GM19395 (cell line): ENCODE results near the gene PET100.
A peak's percentile ranks its signal among the peaks of the same experiment; 100 is the strongest.

Source experiments
- ATAC-seq: cut with Tn5 transposase; IDR thresholded peaks from one replicate; pipeline ENCODE4 v1.9.1; 2021; ENCODE audit warnings: mild to moderate bottlenecking, moderate library complexity; ENCODE audit not compliant: unreplicated experiment

PET100 gene

GRCh38 chr19:7629347-7630054 is at the start of gene PET100, which contains the start of gene XAB2:
TSS of gene PET100 (plus strand) at chr19:7629793. CDS start at chr19:7629834, 41 bp downstream.
TSS of gene XAB2 (minus strand) at chr19:7629545. CDS start at chr19:7629527, 18 bp downstream.
- peak; percentile 88 for ATAC-seq

GRCh38 chr19:7582446-7582845 is 47.1 kb upstream of the PET100 start:
- ATAC-seq, result no peak

GRCh38 chr19:7589822-7590221 is 39.8 kb upstream of the PET100 start:
- ATAC-seq, result no peak

GRCh38 chr19:7590256-7590655 is 39.3 kb upstream of the PET100 start:
- no peak for ATAC-seq

GRCh38 chr19:7595466-7596133 is 34.0 kb upstream of the PET100 start, which contains the start of gene CAMSAP3:
TSS of gene CAMSAP3 (plus strand) at chr19:7595863. CDS start at chr19:7596003, 140 bp downstream.
- ATAC-seq, result no peak

GRCh38 chr19:7596211-7596937 is 33.2 kb upstream of the PET100 start:
- no peak for ATAC-seq

GRCh38 chr19:7597689-7598088 is 31.9 kb upstream of the PET100 start:
- ATAC-seq, result no peak

- ATAC-seq, result no peak
Observed at GRCh38 chr19:7598180-7598579, 31.4 kb upstream of the PET100 start.

GRCh38 chr19:7600721-7601120 is 28.9 kb upstream of the PET100 start:
- no peak for ATAC-seq

GRCh38 chr19:7602240-7602934 is 27.2 kb upstream of the PET100 start:
- ATAC-seq, result no peak

GRCh38 chr19:7602935-7603497 is 26.6 kb upstream of the PET100 start:
- no peak for ATAC-seq

GRCh38 chr19:7603919-7604318 is 25.7 kb upstream of the PET100 start:
- ATAC-seq, result no peak

- no peak for ATAC-seq
Observed at GRCh38 chr19:7605490-7606222, 23.9 kb upstream of the PET100 start.

- ATAC-seq, result no peak
Observed at GRCh38 chr19:7606289-7606688, 23.3 kb upstream of the PET100 start.

GRCh38 chr19:7607212-7607873 is 22.2 kb upstream of the PET100 start:
- no peak for ATAC-seq

- no peak for ATAC-seq
Observed at GRCh38 chr19:7607874-7608560, 21.6 kb upstream of the PET100 start.

GRCh38 chr19:7610491-7611240 is 18.9 kb upstream of the PET100 start:
- ATAC-seq, result no peak
